AG04449 (cell line): ENCODE results near the gene MRPL21.

Experiments used
- CTCF ChIA-PET: fragments of 350-600 bp; formaldehyde crosslinking; extraction: SDS; loops from one replicate; lab custom pipeline; 2021; ENCODE audit warnings: antibody characterized with exemption; lab: Yijun Ruan, JAX
- POLR2A ChIA-PET: fragments of 400-600, 350-600 bp; formaldehyde crosslinking; extraction: SDS; loops from one replicate; lab custom pipeline; 2020; ENCODE audit warnings: antibody characterized with exemption, inconsistent platforms; lab: Yijun Ruan, JAX
- DNase-seq: peaks from one replicate; pipeline ENCODE4 v3.0.0-alpha.2; 2010; ENCODE audit warnings: low read depth, low spot score
- H3K4me3 ChIP-seq: 2 replicates; pipeline ENCODE4 v1.5.1; 2011; ENCODE audit warnings: low read depth, mild to moderate bottlenecking, control low read depth, low read length
- TF ChIP-seq, protein P1 (sequence below): IDR thresholded peaks from one replicate; pipeline ENCODE4 v1.5.1; 2011; ENCODE audit warnings: mild to moderate bottlenecking, moderate library complexity, low read length, control low read depth, inconsistent platforms; ENCODE audit not compliant: insufficient read depth; ENCODE audit errors: missing control alignments

The MRPL21 gene

DNA sequence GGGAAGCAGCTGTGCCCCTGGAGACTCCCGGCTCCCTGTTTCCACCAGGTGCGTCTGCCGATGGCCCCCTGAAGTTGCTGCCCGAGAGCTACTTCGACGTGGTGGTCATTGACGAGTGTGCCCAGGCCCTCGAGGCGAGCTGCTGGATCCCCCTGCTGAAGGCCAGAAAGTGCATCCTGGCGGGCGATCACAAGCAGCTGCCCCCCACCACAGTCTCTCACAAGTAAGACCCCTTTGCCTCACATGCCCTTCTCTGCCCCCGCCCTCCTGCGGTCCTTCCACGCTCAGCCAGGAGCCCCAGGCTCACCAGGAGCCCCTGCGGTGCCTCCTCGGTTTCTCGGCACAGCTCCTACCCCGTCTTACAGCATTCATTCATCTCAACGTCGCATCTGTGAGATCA lies 25.5 kb upstream of the MRPL21 start:
- ChIA-PET POLR2A (no interaction called here), CTCF (interaction anchor here (0.7 kb wide), 1 partner anchor 14 kb away, joined by 3 read pairs; no protein-coding TSS in a partner anchor)
- DNase-seq: no peak
- TF ChIP-seq, protein P1, sequence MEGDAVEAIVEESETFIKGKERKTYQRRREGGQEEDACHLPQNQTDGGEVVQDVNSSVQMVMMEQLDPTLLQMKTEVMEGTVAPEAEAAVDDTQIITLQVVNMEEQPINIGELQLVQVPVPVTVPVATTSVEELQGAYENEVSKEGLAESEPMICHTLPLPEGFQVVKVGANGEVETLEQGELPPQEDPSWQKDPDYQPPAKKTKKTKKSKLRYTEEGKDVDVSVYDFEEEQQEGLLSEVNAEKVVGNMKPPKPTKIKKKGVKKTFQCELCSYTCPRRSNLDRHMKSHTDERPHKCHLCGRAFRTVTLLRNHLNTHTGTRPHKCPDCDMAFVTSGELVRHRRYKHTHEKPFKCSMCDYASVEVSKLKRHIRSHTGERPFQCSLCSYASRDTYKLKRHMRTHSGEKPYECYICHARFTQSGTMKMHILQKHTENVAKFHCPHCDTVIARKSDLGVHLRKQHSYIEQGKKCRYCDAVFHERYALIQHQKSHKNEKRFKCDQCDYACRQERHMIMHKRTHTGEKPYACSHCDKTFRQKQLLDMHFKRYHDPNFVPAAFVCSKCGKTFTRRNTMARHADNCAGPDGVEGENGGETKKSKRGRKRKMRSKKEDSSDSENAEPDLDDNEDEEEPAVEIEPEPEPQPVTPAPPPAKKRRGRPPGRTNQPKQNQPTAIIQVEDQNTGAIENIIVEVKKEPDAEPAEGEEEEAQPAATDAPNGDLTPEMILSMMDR: no peak
- no peak overlapping the region for H3K4me3 ChIP-seq

DNA sequence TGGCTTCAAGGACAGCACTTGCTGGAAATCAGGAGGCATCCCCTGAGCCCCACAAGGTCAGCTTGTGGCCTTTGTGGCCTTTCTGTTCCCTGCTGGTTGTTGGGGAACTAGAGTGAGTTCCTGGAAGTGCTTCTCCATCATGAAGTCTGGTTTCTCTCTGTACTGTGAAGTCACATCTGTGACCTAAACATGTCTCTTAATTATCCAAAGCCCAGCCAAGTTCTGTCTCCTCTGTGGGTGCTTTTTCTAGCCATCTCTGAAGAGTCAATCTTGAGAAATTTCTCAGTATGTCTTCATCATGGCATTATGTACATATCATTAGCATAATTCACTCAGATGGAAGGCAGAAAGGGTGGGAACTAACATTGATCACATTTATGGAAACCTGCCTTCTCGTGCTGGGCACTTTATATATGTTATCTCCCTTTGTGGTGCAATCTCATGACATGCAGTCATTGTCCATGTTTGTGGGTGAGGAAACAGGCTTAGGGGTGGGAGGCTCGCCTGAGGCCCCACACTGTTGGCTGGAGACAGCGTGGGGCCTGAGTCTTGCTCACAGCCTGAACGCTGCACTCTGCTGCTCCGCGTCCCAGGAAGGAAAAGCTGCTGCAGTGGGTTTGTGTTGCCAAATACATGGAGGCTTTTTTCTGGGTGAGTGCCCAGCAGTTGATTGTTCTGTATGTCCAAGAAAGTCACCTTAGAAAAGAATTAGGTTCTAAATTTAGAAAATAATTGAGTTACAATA lies 24.7 kb upstream of the MRPL21 start:
- no peak overlapping the region for H3K4me3 ChIP-seq
- ChIA-PET POLR2A (no interaction called here), CTCF (interaction anchor here (1.1 kb wide), 1 partner anchor 23 kb away, joined by 3 read pairs; no protein-coding TSS in a partner anchor)
- DNase-seq: no peak
- TF ChIP-seq, protein P1: no peak

DNA sequence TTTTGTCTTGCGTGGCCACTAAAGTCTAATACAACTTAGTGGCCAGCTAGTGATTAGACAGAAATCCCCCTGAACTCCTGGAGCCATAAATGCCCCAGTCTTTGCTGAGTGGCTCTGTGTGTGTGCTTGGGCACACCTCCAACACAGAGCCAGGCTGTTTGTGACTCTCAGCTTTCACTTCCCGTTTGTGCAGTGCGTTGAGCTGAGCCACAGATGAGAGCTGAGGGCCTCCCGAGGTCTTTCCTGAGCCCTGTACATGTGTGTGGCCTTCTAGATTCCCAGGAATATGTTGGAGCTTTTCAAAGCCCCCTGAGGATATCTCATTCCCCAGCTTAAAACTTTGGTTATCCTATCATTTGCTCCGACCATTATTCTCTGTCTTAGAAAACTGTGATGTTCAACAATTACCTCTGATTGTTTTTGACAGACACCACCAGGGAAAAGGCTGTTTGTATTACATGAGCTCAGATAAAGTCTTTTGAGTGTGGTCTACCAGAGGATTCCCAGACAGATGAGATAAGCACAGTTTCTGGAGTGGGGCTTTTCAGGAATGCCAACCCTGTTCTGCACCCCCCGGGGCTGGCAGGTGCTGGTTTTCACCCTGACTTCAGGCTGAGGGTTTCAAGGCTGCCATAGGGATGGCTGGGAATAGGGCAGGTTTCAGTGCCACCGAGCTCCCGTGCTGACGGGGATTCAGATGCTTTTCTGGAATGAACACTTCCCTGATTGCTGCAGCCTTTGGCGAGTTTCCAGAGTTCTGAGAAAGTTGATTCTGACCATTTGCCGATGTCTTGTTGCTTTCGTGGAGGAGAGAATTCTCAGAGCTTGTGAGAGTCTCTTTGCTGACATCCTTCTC lies 23.9 kb upstream of the MRPL21 start:
- CTCF ChIA-PET: interaction anchor here (1.1 kb wide), 3 partner anchors 22 to 117 kb away, joined by 3 to 4 read pairs (median 3); no protein-coding TSS in a partner anchor
- POLR2A ChIA-PET: no interaction called here
- no peak overlapping the region for H3K4me3 ChIP-seq
- TF ChIP-seq, protein P1: no peak
- DNase-seq: no peak

DNA sequence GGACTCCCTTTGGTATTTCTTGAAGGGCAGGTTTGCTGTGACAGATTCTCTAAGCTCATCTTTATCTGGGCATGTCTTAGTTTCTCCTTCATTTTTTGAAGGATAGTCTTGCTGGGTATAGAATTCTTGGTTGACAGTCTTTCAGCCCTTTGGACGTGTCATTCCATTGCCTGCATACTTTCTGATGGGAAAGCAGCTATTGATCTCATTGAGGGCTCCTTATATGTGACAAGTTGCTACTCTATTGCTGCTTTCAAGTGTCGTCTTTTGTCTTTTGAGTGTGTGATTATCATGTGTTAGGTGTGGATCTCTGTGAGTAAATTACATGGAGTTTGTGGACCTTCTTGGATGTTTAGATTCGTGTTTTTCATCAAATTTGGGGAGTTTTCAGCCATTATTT lies 22.0 kb upstream of the MRPL21 start:
- TF ChIP-seq, protein P1: no peak

DNA sequence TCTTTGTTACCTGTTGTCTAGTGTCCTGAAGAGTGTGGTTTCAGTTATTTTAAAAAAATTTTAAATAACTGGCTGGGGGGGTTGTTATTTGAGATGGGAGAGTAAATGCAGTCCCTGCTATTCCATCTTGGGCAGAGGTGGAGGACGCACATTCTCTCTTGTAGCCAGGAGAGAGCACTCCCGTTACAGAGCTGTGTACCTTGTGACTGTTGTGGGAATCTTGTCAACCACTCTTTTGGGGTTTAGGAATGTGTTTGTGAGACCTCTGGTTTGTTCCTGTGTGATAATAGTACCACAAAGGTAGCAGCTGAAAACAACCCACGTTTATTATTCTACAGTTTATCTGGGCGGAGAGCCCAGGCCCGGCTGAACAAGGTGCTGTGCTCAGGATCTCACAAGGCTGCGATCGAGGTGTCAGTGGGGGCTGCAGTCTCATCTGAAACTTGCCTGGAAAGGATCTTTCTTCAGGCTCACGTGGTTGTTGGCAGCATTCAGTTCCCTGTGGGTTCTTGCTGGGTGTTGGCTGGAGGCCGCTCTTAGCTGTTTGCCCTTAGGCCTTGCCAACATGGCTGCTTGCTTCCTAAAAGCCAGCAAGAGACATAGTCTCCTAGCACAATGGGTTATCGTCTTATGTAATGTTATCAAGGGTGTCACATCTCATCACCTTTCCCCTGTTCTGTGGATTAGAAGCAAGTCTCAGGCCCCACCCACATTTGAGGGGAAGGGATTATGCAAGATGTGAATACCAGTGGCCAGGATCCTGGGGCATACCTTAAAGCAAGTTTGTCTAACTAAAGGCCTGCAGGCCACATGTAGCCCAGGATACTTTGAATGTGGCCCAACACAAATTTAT lies 20.7 kb upstream of the MRPL21 start:
- POLR2A ChIA-PET: no interaction called here
- CTCF ChIA-PET: no interaction called here
- H3K4me3 ChIP-seq: no peak overlapping the region
- DNase-seq: no peak
- TF ChIP-seq, protein P1: no peak

More for the DNA sequence above, 22.0 kb upstream of the MRPL21 start:
- no peak for DNase-seq
- H3K4me3 ChIP-seq: no peak overlapping the region
- ChIA-PET CTCF (no interaction called here), POLR2A (no interaction called here)

DNA sequence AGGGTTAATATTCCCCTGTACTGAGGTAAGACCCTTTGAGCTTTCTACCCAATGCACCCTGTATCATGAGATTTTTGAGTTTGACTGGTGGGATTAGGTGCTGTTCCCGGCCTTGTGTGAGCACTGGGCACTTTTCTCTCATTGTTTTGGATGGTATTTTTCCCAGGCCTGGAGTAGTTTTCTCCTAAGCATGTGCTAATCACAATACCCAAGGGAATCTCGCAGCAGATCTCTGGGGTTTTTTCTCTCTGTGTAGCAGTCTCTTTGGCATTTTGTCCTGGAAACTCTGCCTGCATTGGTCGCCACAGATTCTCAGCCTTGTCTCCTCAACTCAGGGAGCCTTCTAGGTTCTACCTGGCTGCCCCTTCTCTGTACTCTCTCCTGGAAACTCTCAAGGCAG lies 20.0 kb upstream of the MRPL21 start:
- ChIA-PET CTCF (no interaction called here), POLR2A (no interaction called here)
- TF ChIP-seq, protein P1: no peak
- H3K4me3 ChIP-seq: no peak overlapping the region
- DNase-seq: no peak
